WTC11 (cell line): ENCODE results near the gene SARDH. TPM values are rescaled to one million over a fixed set of nuclear protein-coding genes. Genes with fewer than 3 reads are reported as not detected.

Source experiments
- ATAC-seq: fragments of 200-7000 bp; cut with Tn5 transposase; 2 replicates; pipeline ENCODE4 v1.10.0; 2021; ENCODE audit warnings: mild to moderate bottlenecking, moderate library complexity
- CTCF ChIA-PET: fragments of 300-600 bp; sonication (Branson Sonifier 250); formaldehyde crosslinking; loops from one replicate; lab custom pipeline; 2021; ENCODE audit warnings: antibody characterized with exemption; lab: Charles Lee
- POLR2A ChIA-PET: fragments of 350-600 bp; sonication (Branson Sonifier 250); formaldehyde crosslinking; loops from one replicate; lab custom pipeline; 2021; ENCODE audit warnings: antibody characterized with exemption; lab: Charles Lee
- DNase-seq: peaks from one replicate; pipeline ENCODE4 v3.0.0; 2021; ENCODE audit warnings: low spot score
- H3K27ac Mint-ChIP-seq: 2 replicates; pipeline ENCODE4 v1.8.0; 2021; ENCODE audit warnings: mixed read lengths
- H3K27me3 Mint-ChIP-seq: 2 replicates; pipeline ENCODE4 v1.8.0; 2021; ENCODE audit warnings: low read depth, mild to moderate bottlenecking, moderate library complexity, mixed read lengths
- H3K36me3 Mint-ChIP-seq: 2 replicates; pipeline ENCODE4 v1.8.0; 2021; ENCODE audit warnings: mixed read lengths
- H3K4me1 Mint-ChIP-seq: 2 replicates; pipeline ENCODE4 v1.8.0; 2022; ENCODE audit warnings: mixed read lengths
- H3K4me3 Mint-ChIP-seq: 2 replicates; pipeline ENCODE4 v1.8.0; 2021; ENCODE audit warnings: mild to moderate bottlenecking, moderate library complexity, mixed read lengths
- H3K9me3 Mint-ChIP-seq: 2 replicates; pipeline ENCODE4 v1.8.0; 2021; ENCODE audit warnings: mixed read lengths
- ATF6 ChIP-seq: sonication (generic); formaldehyde crosslinking; IDR thresholded peaks from 2 replicates; pipeline ENCODE4 v1.8.1; 2023; ENCODE audit warnings: mild to moderate bottlenecking, missing genetic modification reagents
- CDX4 ChIP-seq: fragments of 250-450 bp; sonication (Bioruptor Pico); IDR thresholded peaks from 2 replicates; pipeline ENCODE4 v1.9.0; 2021; ENCODE audit warnings: moderate library complexity, mild to moderate bottlenecking, inconsistent platforms, borderline replicate concordance
- E2F5 ChIP-seq: sonication (generic); formaldehyde crosslinking; IDR thresholded peaks from 2 replicates; pipeline ENCODE4 v1.8.1; 2022; ENCODE audit warnings: mild to moderate bottlenecking, moderate library complexity, missing genetic modification reagents
- EMX1 ChIP-seq: fragments of 250-450 bp; sonication (Bioruptor Pico); IDR thresholded peaks from 2 replicates; pipeline ENCODE4 v1.8.0; 2021; ENCODE audit warnings: mild to moderate bottlenecking
- ESRRA ChIP-seq: sonication (generic); formaldehyde crosslinking; IDR thresholded peaks from 2 replicates; pipeline ENCODE4 v1.8.1; 2022; ENCODE audit warnings: mild to moderate bottlenecking, missing genetic modification reagents, borderline replicate concordance
- ETV6 ChIP-seq: sonication (generic); formaldehyde crosslinking; IDR thresholded peaks from 2 replicates; pipeline ENCODE4 v1.8.1; 2022; ENCODE audit warnings: mild to moderate bottlenecking, missing genetic modification reagents
- GABPB1 ChIP-seq: sonication (generic); formaldehyde crosslinking; IDR thresholded peaks from 2 replicates; pipeline ENCODE4 v1.8.1; 2023; ENCODE audit warnings: mild to moderate bottlenecking, missing genetic modification reagents
- HMGA2 ChIP-seq: fragments of 250-450 bp; sonication (Bioruptor Pico); IDR thresholded peaks from 2 replicates; pipeline ENCODE4 v1.4.0; 2021; ENCODE audit warnings: mild to moderate bottlenecking, moderate library complexity
- JUN ChIP-seq: sonication (generic); formaldehyde crosslinking; IDR thresholded peaks from 2 replicates; pipeline ENCODE4 v1.8.0; 2023; ENCODE audit warnings: mild to moderate bottlenecking, missing genetic modification reagents
- KAT7 ChIP-seq: sonication (generic); formaldehyde crosslinking; IDR thresholded peaks from 2 replicates; pipeline ENCODE4 v1.8.1; 2023; ENCODE audit warnings: missing genetic modification reagents, mild to moderate bottlenecking, borderline replicate concordance
- MYBL2 ChIP-seq: sonication (generic); formaldehyde crosslinking; IDR thresholded peaks from 2 replicates; pipeline ENCODE4 v1.8.1; 2023; ENCODE audit warnings: mild to moderate bottlenecking, moderate library complexity, missing genetic modification reagents
- NFATC4 ChIP-seq: fragments of 250-450 bp; sonication (Bioruptor Pico); IDR thresholded peaks from 2 replicates; pipeline ENCODE4 v1.9.0; 2021; ENCODE audit warnings: mild to moderate bottlenecking
- NFYB ChIP-seq: sonication (generic); formaldehyde crosslinking; conservative IDR thresholded peaks from 2 replicates; pipeline ENCODE4 v1.8.0; 2022; ENCODE audit warnings: low read depth, missing genetic modification reagents
- RELA ChIP-seq: sonication (generic); formaldehyde crosslinking; IDR thresholded peaks from 2 replicates; pipeline ENCODE4 v1.8.1; 2022; ENCODE audit warnings: missing genetic modification reagents, mild to moderate bottlenecking, borderline replicate concordance
- SMAD4 ChIP-seq: sonication (generic); formaldehyde crosslinking; IDR thresholded peaks from 2 replicates; pipeline ENCODE4 v1.8.0; 2022; ENCODE audit warnings: mild to moderate bottlenecking, missing genetic modification reagents
- SP1 ChIP-seq: sonication (generic); formaldehyde crosslinking; conservative IDR thresholded peaks from 2 replicates; pipeline ENCODE4 v1.8.1; 2022; ENCODE audit warnings: missing genetic modification reagents
- TEAD4 ChIP-seq: sonication (generic); formaldehyde crosslinking; IDR thresholded peaks from 2 replicates; pipeline ENCODE4 v1.8.0; 2022; ENCODE audit warnings: mild to moderate bottlenecking, missing genetic modification reagents
- ZNF138 ChIP-seq: sonication (generic); formaldehyde crosslinking; conservative IDR thresholded peaks from 2 replicates; pipeline ENCODE4 v1.8.1; 2022; ENCODE audit warnings: mild to moderate bottlenecking, moderate library complexity, missing genetic modification reagents
- ZNF423 ChIP-seq: fragments of 250-450 bp; sonication (Bioruptor Pico); IDR thresholded peaks from 2 replicates; pipeline ENCODE4 v2.1.2; 2022; ENCODE audit warnings: mild to moderate bottlenecking, moderate library complexity
- total RNA-seq: library from RNA; stranded (reverse); gene quantifications from 3 replicates; pipeline ENCODE4 v1.2.3, GENCODE V29; 2021

Gene SARDH
- total RNA-seq, 1 experiment from 2014 or later, result 8.5 TPM

- Mint-ChIP-seq H3K27ac (peak overlapping the region; percentile 65), H3K36me3 (no peaks in the 10 kb centered on the region), H3K4me1 (peaks cover 31% of the 10 kb centered on the region), H3K9me3 (no peaks in the 10 kb centered on the region), H3K4me3 (no peak overlapping the region), H3K27me3 (no peaks in the 10 kb centered on the region)
- POLR2A ChIA-PET, result no interaction called here
- TF ChIP-seq ZNF423 (CRISPR knock-in tag) (peak; percentile 78), CDX4 (CRISPR knock-in tag) (no peak)
- DNase-seq, result no peak
- CTCF ChIA-PET, result interaction anchor here (0.9 to 1.3 kb wide), 4 partner anchors 30 to 110 kb away, joined by 3 to 4 read pairs (median 3); no protein-coding TSS in a partner anchor
- ATAC-seq, result no peak
Observed at GRCh38 chr9:133632806-133633680, 105.1 kb downstream of the SARDH start.

GRCh38 chr9:133631111-133631510 lies 107.0 kb downstream of the SARDH start:
- ATAC-seq (no peak), DNase-seq (no peak)
- TF ChIP-seq GABPB1 (CRISPR knock-in tag), result no peak
- no peak for TF ChIP-seq TEAD4
- TF ChIP-seq JUN, result no peak
- TF ChIP-seq HMGA2 (CRISPR knock-in tag), result no peak
- no peak for TF ChIP-seq KAT7 (CRISPR knock-in tag)
- TF ChIP-seq MYBL2 (CRISPR knock-in tag), result no peak
- no peak for TF ChIP-seq NFYB
- no peak for TF ChIP-seq ETV6 (CRISPR knock-in tag)
- no peak for TF ChIP-seq ESRRA
- TF ChIP-seq RELA (CRISPR knock-in tag), result no peak
- TF ChIP-seq NFATC4 (CRISPR knock-in tag), result no peak
- no peak for TF ChIP-seq SMAD4 (CRISPR knock-in tag)
- no peak for TF ChIP-seq ATF6 (CRISPR knock-in tag)
- no peak for TF ChIP-seq ZNF138 (CRISPR knock-in tag)
- TF ChIP-seq E2F5 (CRISPR knock-in tag), result no peak
- TF ChIP-seq ZNF423 (CRISPR knock-in tag), result no peak
- TF ChIP-seq SP1 (CRISPR knock-in tag), result no peak
- no peak for TF ChIP-seq EMX1 (CRISPR knock-in tag)
- POLR2A ChIA-PET, result no interaction called here
- Mint-ChIP-seq H3K9me3 (peaks cover 14% of the 10 kb centered on the region), H3K36me3 (peaks cover 4% of the 10 kb centered on the region), H3K4me1 (peaks cover 22% of the 10 kb centered on the region), H3K27ac (no peak overlapping the region), H3K27me3 (peaks cover 6% of the 10 kb centered on the region; the same call in 1 of the 2 replicates), H3K4me3 (no peak overlapping the region)
- CTCF ChIA-PET, result no interaction called here
